Activated CD8-positive, alpha-beta memory T cell treated with anti-CD3 and anti-CD28 coated beads, Interleukin-2, amount 10 ng/mL, durations not matched to agents 7 days and 5 days (primary cell): ENCODE data around the gene CMSS1. TPM values are rescaled to one million over a fixed set of nuclear protein-coding genes. Genes with fewer than 3 reads are reported as not detected.
"Not testable (repeated sequence)": the region's sequence is repeated elsewhere in the genome, so short reads cannot be mapped to it uniquely, and the experiment has no call there.

Experiments
- ATAC-seq: fragments of 150-1000 bp; cut with Tn5 transposase; one replicate; pipeline ENCODE4 v1.10.0; 2021; ENCODE audit warnings: moderate library complexity
- CTCF ChIA-PET: fragments of 350-600 bp; sonication (Branson Sonifier 250); formaldehyde crosslinking; loops from one replicate; lab custom pipeline; 2021; ENCODE audit warnings: antibody characterized with exemption; lab: Charles Lee
- DNase-seq: peaks from one replicate; pipeline ENCODE4 v3.0.0-alpha.2; 2020
- H3K27ac Mint-ChIP-seq: one replicate; pipeline ENCODE4 v1.8.0; 2021; ENCODE audit warnings: mild to moderate bottlenecking, mixed read lengths
- H3K27me3 Mint-ChIP-seq: one replicate; pipeline ENCODE4 v1.8.0; 2021; ENCODE audit warnings: mixed read lengths
- H3K36me3 Mint-ChIP-seq: one replicate; pipeline ENCODE4 v1.8.0; 2021; ENCODE audit warnings: mild to moderate bottlenecking, mixed read lengths
- H3K4me1 Mint-ChIP-seq: one replicate; pipeline ENCODE4 v1.8.0; 2021; ENCODE audit warnings: mixed read lengths
- H3K4me3 Mint-ChIP-seq: one replicate; pipeline ENCODE4 v1.8.0; 2021; ENCODE audit warnings: mild to moderate bottlenecking, moderate library complexity, mixed read lengths
- H3K9me3 Mint-ChIP-seq: one replicate; pipeline ENCODE4 v1.8.0; 2022; ENCODE audit warnings: low read depth, mixed read lengths
- total RNA-seq, 2 experiments: library from RNA; stranded (reverse); gene quantifications; one replicate each; pipeline ENCODE4 v1.2.3, GENCODE V29; 2021

CMSS1 gene
- total RNA-seq, 2 experiments from 2014 or later = 57.2 to 57.5 TPM

DNA sequence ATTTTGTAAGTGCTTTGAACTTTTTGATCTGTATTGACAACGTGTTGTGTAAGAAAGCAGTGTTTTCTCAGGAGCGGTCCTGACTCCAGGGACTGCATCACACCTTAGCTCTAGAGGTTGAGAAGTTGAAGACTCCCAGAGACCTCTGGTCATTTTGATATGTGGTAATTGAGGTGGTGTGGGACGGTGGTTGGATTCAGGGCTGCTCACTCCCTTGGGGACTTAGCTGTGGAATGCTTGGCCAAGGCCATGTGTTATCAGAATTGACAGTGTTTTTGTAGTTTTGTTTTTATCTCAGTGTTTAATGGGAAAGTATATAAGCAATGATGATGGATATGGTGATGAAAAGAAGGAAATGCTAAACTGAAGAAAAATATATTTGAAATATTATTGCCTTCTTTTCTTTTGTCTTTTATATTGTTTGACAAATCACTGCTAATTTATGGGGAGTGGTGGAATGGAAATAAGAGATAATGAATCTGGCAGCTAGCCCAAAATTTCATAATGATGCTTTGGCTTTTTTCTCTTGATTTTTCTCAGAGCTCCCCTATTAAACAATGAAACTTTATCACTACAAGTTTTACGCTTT lies 16.0 kb downstream of the CMSS1 start:
- CTCF ChIA-PET = interaction anchor here (0.8 to 5.6 kb wide), 10 partner anchors 9 to 422 kb away, joined by 3 to 65 read pairs (median 4); partner anchors contain the start of gene CMSS1
- ATAC-seq = no peak
- no peak overlapping the region for H3K27ac Mint-ChIP-seq

DNA sequence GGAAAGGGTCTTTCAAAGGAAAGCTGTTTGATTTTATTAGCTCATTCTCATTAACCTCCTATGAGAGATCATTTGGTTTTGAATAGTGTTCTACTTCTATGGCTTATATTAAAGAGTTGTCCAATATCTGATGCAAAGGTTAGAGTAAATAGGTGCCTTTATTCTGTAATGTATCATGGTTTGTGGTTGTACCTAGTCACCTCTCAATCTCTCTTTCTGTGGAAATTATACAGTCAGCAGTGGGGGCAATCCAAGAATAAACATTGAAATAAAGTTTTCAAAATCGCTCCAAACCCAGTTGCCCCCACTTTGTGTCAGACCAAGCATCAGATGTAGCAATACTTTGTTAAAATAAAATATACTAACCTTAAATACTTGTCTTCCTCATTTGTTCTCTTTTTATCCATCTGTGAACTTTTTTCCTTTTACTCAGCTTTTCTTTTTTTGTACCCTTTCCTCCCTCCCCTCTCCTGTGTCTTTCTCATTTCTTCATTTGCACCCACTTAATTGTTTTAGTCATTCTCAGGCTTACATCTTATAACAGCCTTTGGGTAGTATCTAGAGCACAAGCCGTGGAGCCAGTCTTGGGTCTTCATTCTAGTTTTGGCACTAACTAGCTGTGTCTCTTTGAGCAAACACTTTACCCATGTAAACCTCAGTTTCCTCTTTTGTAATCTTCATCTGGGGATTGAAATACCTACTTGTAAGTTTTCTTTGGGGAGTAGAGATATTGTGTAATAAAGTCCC lies 16.7 kb downstream of the CMSS1 start:
- Mint-ChIP-seq H3K9me3 (no peaks in the 10 kb centered on the region), H3K36me3 (no peaks in the 10 kb centered on the region), H3K27ac (no peak overlapping the region), H3K4me3 (no peak overlapping the region), H3K4me1 (peaks cover 10% of the 10 kb centered on the region), H3K27me3 (no peaks in the 10 kb centered on the region)
- no peak for DNase-seq
- CTCF ChIA-PET = interaction anchor here (0.9 to 5.6 kb wide), 7 partner anchors 15 to 422 kb away, joined by 3 to 65 read pairs (median 4); partner anchors contain the start of gene CMSS1
- no peak for ATAC-seq

More for the DNA sequence above, 16.0 kb downstream of the CMSS1 start:
- Mint-ChIP-seq H3K4me1 (peaks cover 10% of the 10 kb centered on the region), H3K4me3 (no peak overlapping the region), H3K27me3 (no peaks in the 10 kb centered on the region), H3K9me3 (no peaks in the 10 kb centered on the region), H3K36me3 (peaks cover under 1% of the 10 kb centered on the region)
- DNase-seq = no peak

GRCh38 chr3:99836681-99837080 lies 19.0 kb downstream of the CMSS1 start:
- Mint-ChIP-seq H3K27ac (no peak overlapping the region), H3K4me1 (peaks cover 10% of the 10 kb centered on the region), H3K4me3 (no peak overlapping the region), H3K36me3 (no peaks in the 10 kb centered on the region), H3K9me3 (no peaks in the 10 kb centered on the region), H3K27me3 (no peaks in the 10 kb centered on the region)
- no peak for ATAC-seq
- no peak for DNase-seq
- CTCF ChIA-PET = interaction anchor here (1.1 kb wide), 1 partner anchor 10 kb away, joined by 4 read pairs; no protein-coding TSS in a partner anchor

DNA sequence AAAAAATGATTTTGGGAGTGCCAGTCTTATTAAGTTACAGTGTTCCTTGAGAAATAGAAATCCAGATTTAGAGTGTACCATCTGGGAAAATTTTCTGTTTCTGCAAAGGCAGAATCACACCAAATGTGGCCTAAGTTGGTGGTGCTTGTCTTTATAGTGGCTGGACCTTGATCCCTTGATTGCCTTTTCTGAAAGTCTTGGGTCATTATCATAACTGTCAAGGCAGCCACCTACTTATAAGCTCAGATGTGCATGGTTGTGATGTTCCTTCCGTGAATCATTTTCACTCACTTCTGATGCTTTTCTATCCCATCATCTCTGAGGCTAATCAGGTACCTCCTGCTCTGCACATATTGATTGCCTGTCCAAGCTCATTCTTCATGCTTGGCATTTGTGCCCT lies 20.1 kb downstream of the CMSS1 start:
- H3K9me3 Mint-ChIP-seq = no peaks in the 10 kb centered on the region
- H3K27ac Mint-ChIP-seq = no peak overlapping the region
- no peak overlapping the region for H3K4me3 Mint-ChIP-seq
- no peak for ATAC-seq
- CTCF ChIA-PET = interaction anchor here (1.1 to 2.4 kb wide), 2 partner anchors 11 to 417 kb away, joined by 4 to 12 read pairs; no protein-coding TSS in a partner anchor
- H3K27me3 Mint-ChIP-seq = no peaks in the 10 kb centered on the region
- H3K4me1 Mint-ChIP-seq = peaks cover 10% of the 10 kb centered on the region
- H3K36me3 Mint-ChIP-seq = no peaks in the 10 kb centered on the region
- DNase-seq = no peak

DNA sequence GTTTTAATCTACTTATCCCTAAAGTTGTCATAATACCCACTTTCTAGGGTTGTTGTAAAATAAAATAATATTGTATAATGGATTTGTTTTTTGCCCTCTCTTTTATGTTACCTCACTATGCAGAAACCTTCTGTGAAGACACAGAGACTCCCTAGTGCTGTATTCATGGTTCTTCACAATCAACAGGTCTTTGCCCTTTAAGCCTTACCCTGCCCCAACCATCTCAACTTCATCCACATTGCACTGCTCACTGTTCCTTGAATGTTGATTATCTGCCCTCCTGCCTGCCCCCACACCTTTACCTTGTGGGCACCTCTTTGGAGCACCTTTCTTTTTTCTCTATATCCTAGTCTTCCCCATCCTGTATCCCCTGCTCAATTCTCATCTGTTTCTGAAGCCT lies 21.1 kb downstream of the CMSS1 start:
- Mint-ChIP-seq H3K27me3 (no peaks in the 10 kb centered on the region), H3K4me3 (no peak overlapping the region), H3K36me3 (no peaks in the 10 kb centered on the region), H3K27ac (no peak overlapping the region), H3K4me1 (peaks cover 4% of the 10 kb centered on the region), H3K9me3 (no peaks in the 10 kb centered on the region)
- no peak for DNase-seq
- no peak for ATAC-seq
- CTCF ChIA-PET = interaction anchor here (2.4 kb wide), 1 partner anchor 416 kb away, joined by 12 read pairs; no protein-coding TSS in a partner anchor

GRCh38 chr3:99839613-99840012 lies 22.0 kb downstream of the CMSS1 start:
- H3K9me3 Mint-ChIP-seq = no peaks in the 10 kb centered on the region
- no peaks in the 10 kb centered on the region for H3K36me3 Mint-ChIP-seq
- no peak overlapping the region for H3K4me3 Mint-ChIP-seq
- ATAC-seq (no peak), DNase-seq (no peak)
- peaks cover 6% of the 10 kb centered on the region for H3K4me1 Mint-ChIP-seq
- CTCF ChIA-PET = interaction anchor here (1.0 to 2.4 kb wide), 2 partner anchors 190 to 415 kb away, joined by 3 to 12 read pairs; no protein-coding TSS in a partner anchor
- H3K27me3 Mint-ChIP-seq = no peaks in the 10 kb centered on the region
- H3K27ac Mint-ChIP-seq = no peak overlapping the region

DNA sequence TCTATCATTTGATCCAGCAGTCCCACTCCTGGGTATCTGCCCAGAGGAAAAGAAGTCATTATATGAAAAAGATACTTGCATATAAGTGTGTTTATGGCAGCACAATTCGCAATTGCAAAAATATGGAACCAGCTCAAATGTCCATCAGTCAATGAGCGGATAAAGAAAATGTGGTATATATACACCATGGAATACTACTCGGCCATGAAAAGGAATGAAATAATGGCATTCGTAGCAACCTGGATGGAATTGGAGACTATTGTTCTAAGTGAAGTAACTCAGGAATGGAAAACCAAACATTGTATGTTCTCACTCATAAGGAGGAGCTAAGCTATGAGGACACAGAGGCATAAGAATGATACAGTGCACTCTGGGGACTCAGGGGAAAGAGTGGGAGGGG lies 24.3 kb downstream of the CMSS1 start:
- H3K4me1 Mint-ChIP-seq, H3K9me3 Mint-ChIP-seq, H3K4me3 Mint-ChIP-seq, H3K27me3 Mint-ChIP-seq, DNase-seq, H3K36me3 Mint-ChIP-seq, H3K27ac Mint-ChIP-seq, ATAC-seq: not testable (repeated sequence)
- CTCF ChIA-PET = interaction anchor here (0.8 to 2.6 kb wide), 4 partner anchors 9 to 748 kb away, joined by 3 to 14 read pairs (median 4); no protein-coding TSS in a partner anchor

DNA sequence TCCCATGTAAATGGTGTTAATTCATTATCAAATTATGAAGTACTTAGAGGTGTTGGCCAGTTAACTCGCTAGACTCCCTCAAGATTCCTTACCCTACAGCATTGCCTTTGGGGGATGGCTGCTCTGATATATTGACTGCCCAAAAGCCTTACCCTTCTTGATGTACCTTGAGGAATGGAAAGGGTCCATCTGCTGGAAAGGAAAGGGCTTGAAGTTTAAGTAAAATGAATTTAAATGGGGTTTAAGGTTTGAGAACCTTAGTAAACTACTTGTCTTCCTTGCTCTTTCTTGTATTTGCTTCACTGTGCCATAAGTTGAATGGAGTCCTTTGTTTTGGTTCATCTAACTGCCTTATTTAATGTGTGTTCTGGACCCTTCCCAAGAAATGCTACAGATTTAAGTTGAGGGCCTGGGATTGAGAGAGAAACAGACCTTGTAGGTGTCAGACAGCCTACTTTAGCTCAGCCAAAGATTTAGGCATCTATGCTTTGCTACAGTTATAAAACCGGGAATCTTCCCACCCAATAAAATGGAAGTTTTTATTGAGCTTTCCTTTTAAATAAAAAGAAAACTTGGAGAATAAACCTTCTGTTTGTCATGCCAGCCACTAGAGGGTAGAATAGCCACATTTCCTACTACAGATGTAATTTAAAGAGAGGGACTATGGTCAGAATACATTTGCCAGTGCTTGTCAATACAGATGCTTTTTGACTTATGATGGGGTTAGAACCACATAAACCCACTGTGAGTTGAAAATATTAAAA lies 25.3 kb downstream of the CMSS1 start:
- H3K27me3 Mint-ChIP-seq = no peaks in the 10 kb centered on the region
- no peak for DNase-seq
- H3K4me3 Mint-ChIP-seq = no peak overlapping the region
- ATAC-seq = peak; percentile 75
- peaks cover 2% of the 10 kb centered on the region for H3K36me3 Mint-ChIP-seq
- CTCF ChIA-PET = interaction anchor here (0.6 to 2.6 kb wide), 12 partner anchors 10 to 412 kb away, joined by 3 to 28 read pairs (median 3); no protein-coding TSS in a partner anchor
- peaks cover 11% of the 10 kb centered on the region for H3K4me1 Mint-ChIP-seq
- no peak overlapping the region for H3K27ac Mint-ChIP-seq
- H3K9me3 Mint-ChIP-seq = no peaks in the 10 kb centered on the region

DNA sequence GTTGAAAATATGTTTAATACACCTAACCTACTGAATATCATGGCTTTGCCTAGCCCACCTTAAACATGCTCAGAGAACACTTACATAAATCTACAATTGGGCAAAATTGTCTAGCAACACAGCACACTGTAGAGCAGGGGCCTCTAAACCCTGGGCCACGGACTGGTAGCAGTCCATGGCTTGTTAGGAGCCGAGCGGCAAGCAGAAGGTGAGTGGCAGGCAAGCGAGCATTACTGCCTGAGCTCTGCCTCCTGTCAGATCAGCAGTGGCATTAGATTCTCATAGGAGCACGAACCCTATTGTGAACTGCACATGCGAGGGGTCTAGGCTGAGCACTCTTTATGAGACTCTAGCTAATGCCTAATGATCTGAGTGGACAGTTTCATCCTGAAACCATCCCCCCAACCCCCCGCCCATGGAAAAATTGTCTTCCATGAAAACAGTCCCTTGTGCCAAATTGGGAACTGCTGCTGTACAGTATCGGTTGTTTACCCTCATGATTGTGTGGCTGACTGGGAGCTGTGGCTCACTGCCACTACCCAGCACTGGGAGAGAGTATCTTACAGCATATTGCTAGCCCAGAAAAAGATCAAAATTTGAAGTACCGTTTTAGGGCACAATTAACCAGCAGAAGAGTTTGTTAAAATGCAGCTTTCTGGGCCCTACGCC lies 26.1 kb downstream of the CMSS1 start:
- Mint-ChIP-seq H3K4me3 (no peak overlapping the region), H3K9me3 (no peaks in the 10 kb centered on the region), H3K4me1 (peaks cover 18% of the 10 kb centered on the region), H3K27me3 (no peaks in the 10 kb centered on the region), H3K36me3 (peaks cover 4% of the 10 kb centered on the region), H3K27ac (no peak overlapping the region)
- no peak for DNase-seq
- CTCF ChIA-PET = interaction anchor here (0.5 to 2.6 kb wide), 17 partner anchors 11 to 1669 kb away, joined by 3 to 28 read pairs (median 3); partner anchors contain the start of gene SENP7
- peak; percentile 39 for ATAC-seq

GRCh38 chr3:99845331-99845730 lies 27.7 kb downstream of the CMSS1 start:
- H3K4me1 Mint-ChIP-seq = peaks cover 18% of the 10 kb centered on the region

DNA sequence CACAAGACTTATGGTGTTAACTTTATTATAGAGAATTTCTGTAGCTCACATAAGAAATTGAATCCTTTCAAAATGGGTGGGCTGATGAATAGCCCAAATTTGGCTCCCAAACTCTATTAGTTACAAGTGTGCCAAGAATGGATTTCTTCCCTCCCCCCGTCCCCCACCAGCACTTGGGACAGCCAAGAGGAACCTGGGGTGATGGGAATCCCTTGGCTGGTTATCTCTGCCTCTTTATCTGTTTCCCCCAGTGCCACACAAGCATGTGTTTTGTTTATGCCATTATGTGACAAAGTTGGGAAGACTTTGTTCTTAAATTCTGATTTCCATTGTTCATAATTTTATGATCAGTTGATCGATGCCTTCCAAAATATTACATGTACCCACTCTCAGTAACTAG lies 28.3 kb downstream of the CMSS1 start:
- no peaks in the 10 kb centered on the region for H3K9me3 Mint-ChIP-seq
- peaks cover 18% of the 10 kb centered on the region for H3K4me1 Mint-ChIP-seq
- H3K4me3 Mint-ChIP-seq = no peak overlapping the region
- CTCF ChIA-PET = interaction anchor here (1.0 to 1.7 kb wide), 4 partner anchors 14 to 408 kb away, joined by 4 to 9 read pairs (median 5); no protein-coding TSS in a partner anchor
- H3K27me3 Mint-ChIP-seq = no peaks in the 10 kb centered on the region
- DNase-seq (no peak), ATAC-seq (no peak)
- no peak overlapping the region for H3K27ac Mint-ChIP-seq
- peaks cover 4% of the 10 kb centered on the region for H3K36me3 Mint-ChIP-seq

More at GRCh38 chr3:99845331-99845730, 27.7 kb downstream of the CMSS1 start:
- Mint-ChIP-seq H3K36me3 (peaks cover 4% of the 10 kb centered on the region), H3K27me3 (no peaks in the 10 kb centered on the region), H3K9me3 (no peaks in the 10 kb centered on the region), H3K4me3 (no peak overlapping the region), H3K27ac (no peak overlapping the region)
- CTCF ChIA-PET = interaction anchor here (2.6 kb wide), 1 partner anchor 410 kb away, joined by 28 read pairs; no protein-coding TSS in a partner anchor
- ATAC-seq = no peak
- no peak for DNase-seq

- Mint-ChIP-seq H3K4me3 (no peak overlapping the region), H3K36me3 (peaks cover 4% of the 10 kb centered on the region), H3K9me3 (no peaks in the 10 kb centered on the region), H3K27ac (no peak overlapping the region), H3K27me3 (no peaks in the 10 kb centered on the region), H3K4me1 (peaks cover 18% of the 10 kb centered on the region)
- CTCF ChIA-PET = interaction anchor here (1.0 to 1.7 kb wide), 4 partner anchors 15 to 407 kb away, joined by 4 to 9 read pairs (median 5); no protein-coding TSS in a partner anchor
- ATAC-seq (no peak), DNase-seq (no peak)
Measured at GRCh38 chr3:99846477-99847160, 29.0 kb downstream of the CMSS1 start.
